HepG2 (cell line): Measurements from ENCODE around the gene PCGF2. TPM values are rescaled to one million over a fixed set of nuclear protein-coding genes. Genes with fewer than 3 reads are reported as not detected.

ENCODE experiments used
- BCL3 ChIP-seq: sonication (generic); formaldehyde crosslinking; IDR thresholded peaks from 2 replicates; pipeline ENCODE4 v1.5.1; 2020; ENCODE audit warnings: mild to moderate bottlenecking, missing genetic modification reagents, moderate library complexity
- EP300 ChIP-seq, 3 experiments: sonication (generic) in 1 of 3; formaldehyde crosslinking in 1 of 3; IDR thresholded peaks; 2 replicates each; pipeline versions ENCODE4 v1.5.1 to v1.6.1; 2011 to 2020; ENCODE audit warnings: low read depth in 2 of 3, low read length in 2 of 3, borderline replicate concordance in 1 of 3, improper control_type of control experiment in 1 of 3, mild to moderate bottlenecking in 1 of 3, missing genetic modification reagents in 1 of 3, moderate library complexity in 1 of 3
- ETV6 ChIP-seq: sonication (generic); formaldehyde crosslinking; conservative IDR thresholded peaks from 2 replicates; pipeline ENCODE4 v1.4.0; 2020; ENCODE audit warnings: missing genetic modification reagents
- FOSL1 ChIP-seq: sonication (generic); formaldehyde crosslinking; IDR thresholded peaks from 2 replicates; pipeline ENCODE4 v1.9.0; 2021; ENCODE audit warnings: missing genetic modification reagents, borderline replicate concordance
- GLI4 ChIP-seq: sonication (generic); formaldehyde crosslinking; IDR thresholded peaks from 2 replicates; pipeline ENCODE4 v1.5.1; 2020; ENCODE audit warnings: missing genetic modification reagents, mild to moderate bottlenecking, moderate library complexity, borderline replicate concordance
- IKZF4 ChIP-seq: sonication (generic); formaldehyde crosslinking; IDR thresholded peaks from 2 replicates; pipeline ENCODE4 v1.5.1; 2020; ENCODE audit warnings: borderline replicate concordance, mild to moderate bottlenecking, low read depth, missing genetic modification reagents; ENCODE audit errors: not compliant biosample characterization
- NCOA2 ChIP-seq: sonication (generic); formaldehyde crosslinking; IDR thresholded peaks from 2 replicates; pipeline ENCODE4 v1.8.0; 2022; ENCODE audit warnings: inconsistent platforms
- PTBP1 ChIP-seq: fragments of 200-400 bp; formaldehyde crosslinking; IDR thresholded peaks from 2 replicates; pipeline ENCODE4 v1.6.1; 2018; ENCODE audit warnings: low read length, low read depth; ENCODE audit not compliant: poor library complexity, severe bottlenecking
- SMAD3 ChIP-seq: sonication (generic); formaldehyde crosslinking; IDR thresholded peaks from 2 replicates; pipeline ENCODE4 v1.4.0; 2020; ENCODE audit warnings: missing genetic modification reagents
- XRCC5 ChIP-seq: fragments of 200-400 bp; formaldehyde crosslinking; optimal IDR thresholded peaks from 2 replicates; pipeline ENCODE3; 2017; ENCODE audit warnings: mild to moderate bottlenecking, low read length
- ZNF101 ChIP-seq: sonication (generic); formaldehyde crosslinking; IDR thresholded peaks from 2 replicates; pipeline ENCODE4 v1.4.0; 2020; ENCODE audit warnings: mild to moderate bottlenecking, low read depth, missing genetic modification reagents, borderline replicate concordance
- ZNF234 ChIP-seq: sonication (generic); formaldehyde crosslinking; conservative IDR thresholded peaks from 2 replicates; pipeline ENCODE4 v1.5.1; 2020; ENCODE audit warnings: mild to moderate bottlenecking, missing genetic modification reagents
- ZNF281 ChIP-seq: sonication (generic); formaldehyde crosslinking; IDR thresholded peaks from 2 replicates; pipeline ENCODE4 v1.4.0; 2020; ENCODE audit warnings: missing genetic modification reagents, borderline replicate concordance
- ZNF562 ChIP-seq: sonication (generic); formaldehyde crosslinking; IDR thresholded peaks from 2 replicates; pipeline ENCODE4 v1.8.0; 2022; ENCODE audit warnings: missing genetic modification reagents, borderline replicate concordance
- ZNF614 ChIP-seq: IDR thresholded peaks from 2 replicates; pipeline ENCODE4 v1.6.1; 2018; ENCODE audit warnings: missing biosample characterization, missing genetic modification reagents, inconsistent platforms, borderline replicate concordance
- ZNF672 ChIP-seq: sonication (generic); formaldehyde crosslinking; IDR thresholded peaks from 2 replicates; pipeline ENCODE4 v1.8.1; 2022; ENCODE audit warnings: missing genetic modification reagents
- ZNF703 ChIP-seq: sonication (generic); formaldehyde crosslinking; IDR thresholded peaks from 2 replicates; pipeline ENCODE4 v1.5.1; 2020; ENCODE audit warnings: missing genetic modification reagents, mild to moderate bottlenecking, moderate library complexity, borderline replicate concordance
- ZNF710 ChIP-seq: sonication (generic); formaldehyde crosslinking; IDR thresholded peaks from 2 replicates; pipeline ENCODE4 v1.5.0; 2020; ENCODE audit warnings: mild to moderate bottlenecking, missing genetic modification reagents, borderline replicate concordance
- polyA plus RNA-seq, 8 experiments: library from polyadenylated mRNA; depleted of rRNA in 3 of 8; stranded (reverse) in 7 of 8; unstranded in 1 of 8; fragments of >200 nt; fragmentation: Illumina TruSeq in 4 of 8; extraction: Trizol in 4 of 8; gene quantifications; 2 replicates each; pipeline versions ENCODE4 v1.2.1 to v1.2.3, GENCODE V29; 2011 to 2016; ENCODE audit warnings: low read depth in 4 of 8, missing spikeins in 1 of 8, mixed read lengths in 1 of 8; ENCODE audit not compliant: insufficient read depth in 1 of 8
- total RNA-seq, 5 experiments: library from RNA; depleted of rRNA; stranded (reverse); fragments of >200 nt; fragmentation: Illumina TruSeq; extraction: Trizol; gene quantifications; 2 replicates each; pipeline ENCODE4 v1.2.3, GENCODE V29; 2016; ENCODE audit warnings: low read depth in 1 of 5

The PCGF2 gene
- total and polyA plus RNA-seq, 2 of the 13 experiments (the other 11 are each of a cell fraction or from before 2014, with no cell fraction given), result 11.6 to 29.4 TPM

- no peak; the same call in none of the 2 replicates for TF ChIP-seq BCL3 (CRISPR knock-in tag)
- no peak for TF ChIP-seq ZNF562 (CRISPR knock-in tag)
- no peak; the same call in 1 of the 2 replicates for TF ChIP-seq SMAD3 (CRISPR knock-in tag)
- 0 out of 2 replicates have a peak, but pooled peaks have one; percentile 50 for TF ChIP-seq GLI4 (CRISPR knock-in tag)
- no peak; the same call in 1 of the 2 replicates for TF ChIP-seq ZNF672 (CRISPR knock-in tag)
- no peak for TF ChIP-seq ZNF234 (CRISPR knock-in tag)
- peak; percentile 82 for TF ChIP-seq PTBP1
- TF ChIP-seq ZNF101, result no peak
- peak; percentile 58 for TF ChIP-seq XRCC5
- TF ChIP-seq ZNF614 (CRISPR knock-in tag), result peak; percentile 86; the same call in 1 of the 2 replicates
- no peak for TF ChIP-seq FOSL1 (CRISPR knock-in tag)
- TF ChIP-seq NCOA2 (CRISPR knock-in tag), result peak; percentile 68; the same call in 1 of the 2 replicates
- TF ChIP-seq ZNF703, result peak; percentile 86; the same call in 1 of the 2 replicates
- TF ChIP-seq ZNF281 (CRISPR knock-in tag), result no peak; the same call in 1 of the 2 replicates
- peak; percentile 60 for TF ChIP-seq ZNF710
- TF ChIP-seq ETV6 (CRISPR knock-in tag), result peak; percentile 72; the same call in 1 of the 2 replicates
- TF ChIP-seq IKZF4 (CRISPR knock-in tag), result peak; percentile 62
- TF ChIP-seq EP300 (IDR thresholded peaks at IDR 0.05; ENCODE audit: low read depth in 2 of 2, low read length in 2 of 2), result no peak
- TF ChIP-seq EP300 (CRISPR knock-in tag; IDR thresholded peaks at IDR 0.05; ENCODE audit: borderline replicate concordance), result peak; percentile 15; the same call in 1 of the 2 replicates
Measured at GRCh38 chr17:38749223-38750043, 1.3 kb upstream of the PCGF2 start (continued).
